T-cell (primary cell): ENCODE measurements around the gene ENG. TPM values are rescaled to one million over a fixed set of nuclear protein-coding genes. Genes with fewer than 3 reads are reported as not detected.
"Not testable (repeated sequence)": the region's sequence is repeated elsewhere in the genome, so short reads cannot be mapped to it uniquely, and the experiment has no call there.

ENCODE experiments used
- ATAC-seq, 4 experiments: fragments of 200-7000 bp in 3 of 4; fragments of 150-1000 bp in 1 of 4; cut with Tn5 transposase; replicated peaks in 1 of 4; 1 replicate in 3 of 4; 2 replicates in 1 of 4; pipeline ENCODE4 v1.10.0; 2021; ENCODE audit warnings: moderate library complexity in 3 of 4, mild to moderate bottlenecking in 2 of 4, moderate number of reproducible peaks in 1 of 4
- CTCF ChIA-PET, 2 donors: fragments of 300-600 bp; sonication (Branson Sonifier 250); formaldehyde crosslinking; loops; one replicate each; lab custom pipeline; 2022; ENCODE audit warnings: antibody characterized with exemption in 2 of 2; lab: Charles Lee
- POLR2A ChIA-PET, 2 donors: fragments of 300-600 bp; sonication (Branson Sonifier 250); formaldehyde crosslinking; loops; one replicate each; lab custom pipeline; 2022; ENCODE audit warnings: antibody characterized with exemption in 2 of 2; lab: Charles Lee
- DNase-seq, 35 experiments: peaks; one replicate each; pipeline versions ENCODE4 v3.0.0 to v3.0.0-alpha.2; 2013 to 2023
- H3K27ac ChIP-seq: one replicate; pipeline ENCODE4 v1.5.1; 2013; ENCODE audit warnings: low read length
- H3K27me3 ChIP-seq, 2 experiments: replicated peaks in 1 of 2; 1 replicate in 1 of 2; 2 replicates in 1 of 2; pipeline versions ENCODE4 v1.6.1 to v1.7.0; 2013; ENCODE audit warnings: low read length in 1 of 2, mixed read lengths in 1 of 2; ENCODE audit not compliant: control insufficient read depth in 2 of 2, insufficient read depth in 2 of 2; ENCODE audit errors: extremely low read depth in 1 of 2
- H3K36me3 ChIP-seq, 2 donors: 1 replicate in 1 of 2; 2 replicates in 1 of 2; pipeline versions ENCODE4 v1.6.1 to v1.7.0; 2013; ENCODE audit warnings: low read length in 1 of 2; ENCODE audit not compliant: control insufficient read depth in 2 of 2, insufficient read depth in 1 of 2; ENCODE audit errors: extremely low read depth in 1 of 2
- H3K4me1 ChIP-seq, 2 experiments: 1 replicate in 1 of 2; 2 replicates in 1 of 2; pipeline versions ENCODE4 v1.6.1 to v1.7.0; 2013; ENCODE audit warnings: low read length in 2 of 2, mixed read lengths in 1 of 2; ENCODE audit not compliant: insufficient read depth in 2 of 2, control insufficient read depth in 1 of 2; ENCODE audit errors: extremely low read depth in 1 of 2
- H3K4me3 ChIP-seq, 2 donors: 1 replicate in 1 of 2; 2 replicates in 1 of 2; pipeline versions ENCODE4 v1.5.1 to v1.7.0; 2013; ENCODE audit warnings: mild to moderate bottlenecking in 2 of 2, low read length in 1 of 2, moderate library complexity in 1 of 2; ENCODE audit not compliant: control insufficient read depth in 1 of 2; ENCODE audit errors: extremely low read depth in 1 of 2
- H3K9me3 ChIP-seq: 2 replicates; pipeline ENCODE4 v1.7.0; 2013
- H3K27ac Mint-ChIP-seq, 2 donors: one replicate each; pipeline ENCODE4 v1.8.0; 2020 to 2021; ENCODE audit warnings: mild to moderate bottlenecking in 2 of 2, mixed read lengths in 2 of 2
- H3K27me3 Mint-ChIP-seq, 2 donors: one replicate each; pipeline ENCODE4 v1.8.0; 2021 to 2022; ENCODE audit warnings: mixed read lengths in 2 of 2
- H3K36me3 Mint-ChIP-seq: one replicate; pipeline ENCODE4 v1.8.0; 2021; ENCODE audit warnings: mixed read lengths
- H3K4me1 Mint-ChIP-seq, 3 donors: one replicate each; pipeline ENCODE4 v1.8.0; 2020 to 2022; ENCODE audit warnings: mixed read lengths in 3 of 3, mild to moderate bottlenecking in 1 of 3
- H3K4me3 Mint-ChIP-seq, 3 donors: one replicate each; pipeline ENCODE4 v1.8.0; 2020 to 2022; ENCODE audit warnings: mild to moderate bottlenecking in 3 of 3, mixed read lengths in 3 of 3, moderate library complexity in 3 of 3
- H3K9me3 Mint-ChIP-seq, 3 donors: one replicate each; pipeline ENCODE4 v1.8.0; 2020 to 2022; ENCODE audit warnings: mixed read lengths in 3 of 3
- WGBS: methylation state at CpG from one replicate; pipeline ENCODE4 v1.1.5; 2013; ENCODE audit warnings: missing lambda C conversion rate; ENCODE audit not compliant: insufficient coverage; 5-methylcytosine and 5-hydroxymethylcytosine counted together
- total RNA-seq, 35 experiments: library from RNA in 6 of 35; stranded (reverse) in 6 of 35; fragments of 120-200 nt in 1 of 35; gene quantifications; one replicate each; pipeline versions ENCODE4 v1.2.1 to v1.2.4 and lab custom pipeline; 2013 to 2026

ENG gene
- total RNA-seq, 5 donors from 2014 or later (not counting 1 experiment from before 2014, with no cell fraction given): 6.8 to 16.7 (median 8.8) TPM

DNA sequence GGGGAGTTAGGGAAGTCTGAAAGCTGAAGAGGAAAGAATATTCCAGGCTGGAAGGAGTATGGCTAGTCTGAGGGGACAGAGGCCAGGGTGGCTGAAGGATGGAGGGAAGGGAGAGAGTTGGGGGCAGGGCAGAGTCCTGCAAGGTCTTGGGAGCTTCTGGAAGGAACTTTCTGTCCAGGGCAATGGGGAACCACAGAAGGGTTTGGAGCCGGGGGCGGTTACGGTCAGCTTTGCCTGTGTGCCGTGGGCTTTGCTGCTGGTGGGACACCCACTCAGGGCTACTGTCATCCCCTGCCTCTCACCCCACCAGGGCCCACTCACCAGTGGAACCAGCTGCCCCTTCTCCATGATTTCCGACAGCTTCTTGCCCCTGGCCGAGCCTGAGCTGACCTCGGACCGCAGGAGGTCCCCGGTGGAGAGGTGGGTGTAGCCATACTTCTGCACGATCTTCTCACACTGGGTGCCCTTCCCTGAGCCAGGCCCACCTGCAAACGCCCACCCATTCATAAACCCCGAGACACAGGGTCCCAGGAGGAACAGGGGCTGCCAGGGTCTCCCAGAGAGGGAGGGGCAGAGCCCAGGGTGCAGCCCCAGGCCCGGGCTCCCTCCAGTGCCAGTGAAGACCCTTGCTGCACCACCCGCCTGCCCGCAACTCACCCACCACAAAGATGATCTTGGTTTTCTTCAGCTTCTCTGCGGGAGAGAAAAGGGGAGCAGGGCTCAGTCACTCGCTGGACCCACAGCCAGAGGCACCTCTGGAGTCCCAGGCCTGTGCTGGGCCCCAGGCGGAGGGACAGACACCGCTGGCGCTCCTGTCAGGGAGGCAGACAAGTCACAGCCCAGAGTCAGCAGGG, 18.1 kb upstream of the ENG start:
- Histone ChIP-seq H3K27ac (no peak overlapping the region), H3K9me3 (no peaks in the 10 kb centered on the region), H3K4me3 (no peak overlapping the region), H3K36me3 (no peaks in the 10 kb centered on the region), H3K27me3 (peaks cover 0 to 14% of the 10 kb centered on the region in 2 experiments), H3K4me1 (peaks cover 0 to 14% of the 10 kb centered on the region in 2 experiments)
- Mint-ChIP-seq H3K27me3 (no peaks in the 10 kb centered on the region), H3K36me3 (no peaks in the 10 kb centered on the region), H3K4me1 (peaks cover 0 to 3% (median 2%) of the 10 kb centered on the region in 3 donors), H3K9me3 (no peaks in the 10 kb centered on the region), H3K4me3 (no peak overlapping the region), H3K27ac (no peak overlapping the region)
- ChIA-PET CTCF (no interaction called here), POLR2A (no interaction called here)
- 81% methylated on average over 10 of the region's 20 CpGs for WGBS
- no peak for ATAC-seq
- DNase-seq: no peak

DNA sequence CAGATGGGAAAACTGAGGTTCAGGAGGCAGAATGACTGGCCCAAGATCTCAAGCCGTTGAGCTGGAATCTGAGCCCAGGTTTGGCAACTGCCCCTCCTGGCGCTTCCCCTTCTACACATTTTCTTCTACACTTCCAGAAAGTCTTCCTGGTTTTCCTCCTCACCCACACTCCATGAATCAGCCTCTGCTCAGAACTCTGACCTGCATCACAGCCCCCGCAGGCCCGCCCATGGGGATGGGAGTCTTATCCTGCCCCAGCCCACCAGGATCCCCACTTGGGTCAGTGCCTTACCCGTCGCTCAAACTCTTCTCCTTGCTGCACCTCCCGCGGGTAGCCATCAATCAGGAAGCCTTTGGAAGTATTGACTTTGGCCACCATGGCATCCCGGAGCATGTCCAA, 17.1 kb upstream of the ENG start:
- H3K4me1 Mint-ChIP-seq: peaks cover 0 to under 1% (median 0%) of the 10 kb centered on the region in 3 donors
- no peaks in the 10 kb centered on the region for H3K36me3 Mint-ChIP-seq
- Histone ChIP-seq H3K27ac (no peak overlapping the region), H3K4me1 (peaks cover 0 to 9% of the 10 kb centered on the region in 2 experiments), H3K9me3 (no peaks in the 10 kb centered on the region), H3K36me3 (no peaks in the 10 kb centered on the region), H3K27me3 (peaks cover 0 to 6% of the 10 kb centered on the region in 2 experiments), H3K4me3 (no peak overlapping the region)
- H3K27me3 Mint-ChIP-seq: no peaks in the 10 kb centered on the region
- DNase-seq (no peak), ATAC-seq (no peak)
- WGBS: 95% methylated on average over 8 of the region's 9 CpGs
- H3K27ac Mint-ChIP-seq: no peak overlapping the region
- no peaks in the 10 kb centered on the region for H3K9me3 Mint-ChIP-seq
- ChIA-PET CTCF (no interaction called here), POLR2A (no interaction called here)
- H3K4me3 Mint-ChIP-seq: no peak overlapping the region

DNA sequence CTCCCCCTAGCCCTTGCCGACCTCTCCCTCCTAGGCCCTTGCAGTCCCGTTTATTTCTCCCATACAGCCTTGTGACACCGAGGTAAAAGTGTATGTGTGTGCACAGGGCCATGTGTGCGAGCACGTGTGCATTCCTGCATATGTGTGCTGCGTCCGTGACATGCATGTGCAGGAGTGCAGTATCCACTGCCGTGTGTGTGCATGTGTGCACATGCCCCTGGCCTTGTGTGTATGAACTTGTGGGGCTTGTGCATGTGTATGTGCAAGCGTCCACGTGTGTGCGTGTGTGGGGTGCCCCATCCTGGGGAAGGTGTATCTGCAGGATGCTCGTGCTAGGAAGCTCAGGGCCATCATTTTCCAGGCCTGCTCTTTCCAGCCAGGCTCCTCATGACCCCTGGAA, 16.4 kb upstream of the ENG start:
- H3K27me3 ChIP-seq: peaks cover 0 to 5% of the 10 kb centered on the region in 2 experiments
- Mint-ChIP-seq H3K4me1 (peaks cover 3 to 7% (median 4%) of the 10 kb centered on the region in 3 donors), H3K4me3 (no peak overlapping the region), H3K36me3 (no peaks in the 10 kb centered on the region), H3K27ac (no peak overlapping the region), H3K27me3 (no peaks in the 10 kb centered on the region), H3K9me3 (no peaks in the 10 kb centered on the region)
- 92% methylated on average over 10 of the region's 12 CpGs for WGBS
- POLR2A ChIA-PET: no interaction called here
- no peak for DNase-seq
- peaks cover 0 to 11% of the 10 kb centered on the region in 2 experiments for H3K4me1 ChIP-seq
- H3K27ac ChIP-seq: no peak overlapping the region
- CTCF ChIA-PET: interaction anchor here in 1 of 2 donors (1.5 kb wide), 1 partner anchor 9 kb away, joined by 3 read pairs; no protein-coding TSS in a partner anchor
- no peak for ATAC-seq
- no peaks in the 10 kb centered on the region for H3K9me3 ChIP-seq
- no peak overlapping the region for H3K4me3 ChIP-seq
- H3K36me3 ChIP-seq: no peaks in the 10 kb centered on the region

DNA sequence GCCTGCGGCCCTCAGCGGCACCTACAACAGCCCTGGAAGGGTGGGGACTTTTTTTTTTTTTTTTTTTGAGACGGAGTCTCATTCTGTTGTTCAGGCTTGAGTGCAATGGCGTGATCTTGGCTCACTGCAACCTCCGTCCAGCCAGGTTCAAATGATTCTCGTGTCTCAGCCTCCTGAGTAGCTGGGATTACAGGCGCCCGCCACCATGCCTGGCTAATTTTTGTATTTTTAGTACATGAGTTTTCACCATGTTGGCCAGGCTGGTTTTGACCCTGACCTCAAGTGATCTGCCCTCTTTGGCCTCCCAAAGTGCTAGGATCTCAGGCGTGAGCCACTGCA, 15.7 kb upstream of the ENG start:
- H3K36me3 ChIP-seq, H3K9me3 ChIP-seq, H3K27ac Mint-ChIP-seq, H3K36me3 Mint-ChIP-seq, H3K27me3 ChIP-seq, POLR2A ChIA-PET, H3K9me3 Mint-ChIP-seq, H3K27ac ChIP-seq, DNase-seq, ATAC-seq, H3K27me3 Mint-ChIP-seq, H3K4me3 ChIP-seq, H3K4me3 Mint-ChIP-seq: not testable (repeated sequence)
- peaks cover 11 to 14% (median 12%) of the 10 kb centered on the region in 3 donors for H3K4me1 Mint-ChIP-seq
- 89% methylated on average over 6 of the region's 9 CpGs for WGBS
- peaks cover 0 to 18% of the 10 kb centered on the region in 2 experiments for H3K4me1 ChIP-seq
- CTCF ChIA-PET: interaction anchor here (0.5 to 1.5 kb wide), 12 partner anchors 9 to 94 kb away, joined by 3 to 14 read pairs (median 5); partner anchors contain the start of gene CDK9 (in 2 of the 2)

DNA sequence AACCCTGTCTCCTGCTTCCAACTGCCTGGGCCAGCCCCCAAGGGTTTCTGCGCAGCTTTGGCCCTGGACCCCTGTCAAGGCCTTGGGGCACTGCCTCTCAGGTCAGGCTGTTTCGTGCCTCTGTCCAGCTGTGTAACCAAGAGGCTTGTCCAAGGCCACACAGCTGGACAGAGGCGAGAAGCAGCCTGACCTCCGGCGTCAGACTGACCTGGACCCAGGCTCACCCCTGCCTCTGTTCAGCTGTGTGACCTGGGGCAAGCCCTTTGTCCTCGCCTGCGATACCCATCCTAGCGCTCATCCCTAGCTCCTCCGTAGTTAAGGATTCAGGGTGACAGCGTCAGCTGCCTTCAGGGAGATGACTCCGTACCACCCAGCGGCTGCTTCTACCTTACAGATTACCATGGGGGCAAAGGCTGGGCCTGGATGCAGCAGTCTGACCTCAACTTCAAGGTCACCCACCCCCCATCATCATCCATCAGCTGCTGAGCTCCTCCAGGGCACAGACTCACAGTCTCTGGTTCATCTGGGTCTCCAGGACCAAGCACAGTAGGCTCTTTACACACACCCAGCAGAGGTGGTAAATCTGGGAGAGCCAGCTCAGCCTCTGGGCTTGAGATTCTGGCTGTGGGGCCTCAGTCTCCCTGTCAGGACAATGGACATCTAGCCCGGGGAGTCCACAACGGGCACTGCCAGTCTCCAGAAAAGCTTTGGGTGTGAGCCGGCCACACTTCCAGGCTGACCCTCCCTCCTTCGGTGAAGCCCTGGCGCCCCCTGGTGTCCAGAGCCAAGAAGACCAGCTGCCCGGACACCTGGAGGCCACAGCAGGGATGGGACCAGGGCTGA, 15.1 kb upstream of the ENG start:
- no peak overlapping the region for H3K4me3 ChIP-seq
- H3K4me1 ChIP-seq: peaks cover 3 to 24% of the 10 kb centered on the region in 2 experiments
- 68% methylated on average over 17 of the region's 18 CpGs for WGBS
- Mint-ChIP-seq H3K36me3 (no peaks in the 10 kb centered on the region), H3K27ac (no peak overlapping the region), H3K27me3 (no peaks in the 10 kb centered on the region), H3K4me1 (peaks cover 14 to 18% (median 18%) of the 10 kb centered on the region in 3 donors), H3K9me3 (no peaks in the 10 kb centered on the region), H3K4me3 (no peak overlapping the region)
- no peaks in the 10 kb centered on the region for H3K9me3 ChIP-seq
- no peak overlapping the region for H3K27ac ChIP-seq
- ChIA-PET CTCF (interaction anchor here (0.5 to 1.5 kb wide), 14 partner anchors 8 to 283 kb away, joined by 3 to 14 read pairs (median 4); partner anchors contain the start of genes CDK9 (in 2 of the 2) and TOR2A (in 1 of the 2)), POLR2A (no interaction called here)
- ATAC-seq: peak; percentile 61 to 74 (median 70)
- H3K27me3 ChIP-seq: no peaks in the 10 kb centered on the region
- H3K36me3 ChIP-seq: no peaks in the 10 kb centered on the region
- DNase-seq: peak in 34 of 35 experiments; percentile 39 to 82 (median 60)

GRCh38 chr9:127868278-127868902, 13.9 kb upstream of the ENG start:
- ATAC-seq: no peak
- no peaks in the 10 kb centered on the region for H3K36me3 ChIP-seq

More at GRCh38 chr9:127868278-127868902, 13.9 kb upstream of the ENG start:
- no peaks in the 10 kb centered on the region for H3K27me3 ChIP-seq
- H3K4me3 ChIP-seq: no peak overlapping the region
- H3K27ac ChIP-seq: no peak overlapping the region
- CTCF ChIA-PET: interaction anchor here in 1 of 2 donors (0.7 to 1.0 kb wide), 2 partner anchors 29 to 124 kb away, joined by 3 to 4 read pairs; no protein-coding TSS in a partner anchor
- peaks cover 3 to 29% of the 10 kb centered on the region in 2 experiments for H3K4me1 ChIP-seq
- H3K27ac Mint-ChIP-seq: peak overlapping the region; percentile 8 to 75
- H3K36me3 Mint-ChIP-seq: no peaks in the 10 kb centered on the region
- POLR2A ChIA-PET: no interaction called here
- 96% methylated on average over 17 of the region's 18 CpGs for WGBS
- no peaks in the 10 kb centered on the region for H3K9me3 Mint-ChIP-seq
- no peaks in the 10 kb centered on the region for H3K27me3 Mint-ChIP-seq
- H3K9me3 ChIP-seq: no peaks in the 10 kb centered on the region
- DNase-seq: no peak
- H3K4me3 Mint-ChIP-seq: no peak overlapping the region
- H3K4me1 Mint-ChIP-seq: peaks cover 17 to 19% (median 19%) of the 10 kb centered on the region in 3 donors
